Measurements from ENCODE around the gene FAM163A. TPM values are rescaled to one million over a fixed set of nuclear protein-coding genes. Genes with fewer than 3 reads are reported as not detected.

Gene FAM163A
- total RNA-seq, 1 experiment from 2014 or later: not detected

DNA sequence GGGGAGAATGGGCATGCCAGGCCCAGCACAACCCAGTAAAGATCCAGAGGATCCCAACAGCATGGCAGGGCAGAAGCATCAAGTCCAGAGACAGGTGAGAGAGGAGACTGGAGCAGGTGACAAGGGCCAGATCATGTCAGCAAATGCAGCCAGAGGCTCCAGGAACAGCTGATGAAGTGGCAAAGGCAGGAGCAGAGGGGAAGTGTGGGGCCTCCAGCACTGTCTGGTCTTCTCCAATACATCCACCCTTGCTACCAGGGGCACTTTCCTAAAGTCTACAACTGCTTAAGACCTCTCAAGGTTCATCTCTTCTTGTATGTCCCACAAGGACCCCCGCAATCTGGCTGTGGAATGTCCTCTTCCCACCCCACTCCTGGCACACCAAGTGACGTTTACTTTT, 17.4 kb downstream of the FAM163A start:
- no TSS peak for BruUV-seq (replicated peaks)
- Mint-ChIP-seq H3K4me1 (ENCODE audit: insufficient read depth, unreplicated experiment) (no peaks in the 10 kb centered on the region), H3K27ac (ENCODE audit: low read depth, unreplicated experiment) (no peak overlapping the region), H3K9me3 (ENCODE audit: unreplicated experiment) (no peaks in the 10 kb centered on the region), H3K27me3 (ENCODE audit: insufficient read depth, unreplicated experiment) (peaks cover 16% of the 10 kb centered on the region), H3K4me3 (ENCODE audit: unreplicated experiment) (no peak overlapping the region), H3K36me3 (ENCODE audit: insufficient read depth, unreplicated experiment) (no peaks in the 10 kb centered on the region)
- ChIA-PET POLR2A (interaction anchor here (0.6 kb wide), 1 partner anchor 41 kb away, joined by 3 read pairs; no protein-coding TSS in a partner anchor), CTCF (interaction anchor here (1.1 to 4.8 kb wide), 3 partner anchors 50 to 55 kb away, joined by 4 to 39 read pairs (median 25); no protein-coding TSS in a partner anchor)
- TF ChIP-seq, protein P1, sequence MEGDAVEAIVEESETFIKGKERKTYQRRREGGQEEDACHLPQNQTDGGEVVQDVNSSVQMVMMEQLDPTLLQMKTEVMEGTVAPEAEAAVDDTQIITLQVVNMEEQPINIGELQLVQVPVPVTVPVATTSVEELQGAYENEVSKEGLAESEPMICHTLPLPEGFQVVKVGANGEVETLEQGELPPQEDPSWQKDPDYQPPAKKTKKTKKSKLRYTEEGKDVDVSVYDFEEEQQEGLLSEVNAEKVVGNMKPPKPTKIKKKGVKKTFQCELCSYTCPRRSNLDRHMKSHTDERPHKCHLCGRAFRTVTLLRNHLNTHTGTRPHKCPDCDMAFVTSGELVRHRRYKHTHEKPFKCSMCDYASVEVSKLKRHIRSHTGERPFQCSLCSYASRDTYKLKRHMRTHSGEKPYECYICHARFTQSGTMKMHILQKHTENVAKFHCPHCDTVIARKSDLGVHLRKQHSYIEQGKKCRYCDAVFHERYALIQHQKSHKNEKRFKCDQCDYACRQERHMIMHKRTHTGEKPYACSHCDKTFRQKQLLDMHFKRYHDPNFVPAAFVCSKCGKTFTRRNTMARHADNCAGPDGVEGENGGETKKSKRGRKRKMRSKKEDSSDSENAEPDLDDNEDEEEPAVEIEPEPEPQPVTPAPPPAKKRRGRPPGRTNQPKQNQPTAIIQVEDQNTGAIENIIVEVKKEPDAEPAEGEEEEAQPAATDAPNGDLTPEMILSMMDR (IDR thresholded peaks at IDR 0.05; ENCODE audit: unreplicated experiment): no peak
- DNase-seq (ENCODE audit: unreplicated experiment): no peak
- intact Hi-C loops (cut with micrococcal nuclease): no loop called here

GRCh38 chr1:179761296-179761695, 18.2 kb downstream of the FAM163A start:
- POLR2A ChIA-PET: no interaction called here
- intact Hi-C loops (cut with micrococcal nuclease): no loop called here
- Mint-ChIP-seq H3K27me3 (ENCODE audit: insufficient read depth, unreplicated experiment) (peaks cover 16% of the 10 kb centered on the region), H3K27ac (ENCODE audit: low read depth, unreplicated experiment) (no peak overlapping the region), H3K4me3 (ENCODE audit: unreplicated experiment) (no peak overlapping the region), H3K4me1 (ENCODE audit: insufficient read depth, unreplicated experiment) (no peaks in the 10 kb centered on the region), H3K36me3 (ENCODE audit: insufficient read depth, unreplicated experiment) (no peaks in the 10 kb centered on the region), H3K9me3 (ENCODE audit: unreplicated experiment) (no peaks in the 10 kb centered on the region)
- CTCF ChIA-PET: interaction anchor here (0.6 to 4.8 kb wide), 7 partner anchors 35 to 303 kb away, joined by 3 to 39 read pairs (median 7); no protein-coding TSS in a partner anchor
- DNase-seq (ENCODE audit: unreplicated experiment): no peak
- BruUV-seq (replicated peaks): no TSS peak
- TF ChIP-seq, protein P1 (IDR thresholded peaks at IDR 0.05; ENCODE audit: unreplicated experiment): no peak

DNA sequence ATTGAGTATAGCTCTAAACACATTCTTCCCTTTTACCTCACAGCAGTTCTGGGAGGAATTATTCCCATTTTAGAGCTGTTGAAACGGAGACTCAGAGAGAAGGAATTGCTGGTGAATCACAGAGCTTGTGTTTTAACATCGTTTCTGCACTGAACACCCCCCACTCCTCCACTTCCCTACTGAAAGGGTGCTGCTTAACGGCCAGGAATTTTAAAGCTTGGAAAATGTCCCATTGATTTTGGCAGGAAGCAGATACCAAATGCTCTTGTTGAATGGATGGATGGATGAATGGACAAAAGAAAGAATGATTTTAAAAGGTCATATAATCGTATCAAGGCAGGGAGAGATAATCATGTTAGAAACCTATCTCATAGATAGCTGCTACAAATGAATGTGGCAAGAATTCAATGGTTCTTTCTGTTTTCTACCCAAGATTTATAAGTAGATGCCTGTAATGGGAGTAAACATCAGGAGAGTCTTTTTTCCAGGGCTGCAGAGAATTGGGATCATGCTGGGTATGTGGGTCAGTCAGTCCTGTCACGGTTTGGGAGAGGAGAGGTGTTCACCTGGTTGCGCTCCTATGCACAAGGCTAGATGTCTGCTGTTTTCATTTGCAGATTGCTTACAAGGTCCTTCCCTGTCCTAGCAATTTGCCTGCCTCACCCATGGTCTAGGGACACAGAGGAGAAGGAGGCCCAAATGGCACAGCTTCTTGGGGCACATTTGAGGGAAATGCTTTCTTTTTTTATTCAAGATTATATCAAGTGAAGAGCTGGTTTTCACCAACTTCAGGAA, 19.0 kb downstream of the FAM163A start:
- Mint-ChIP-seq H3K4me3 (ENCODE audit: unreplicated experiment) (no peak overlapping the region), H3K4me1 (ENCODE audit: insufficient read depth, unreplicated experiment) (no peaks in the 10 kb centered on the region), H3K27me3 (ENCODE audit: insufficient read depth, unreplicated experiment) (peaks cover 16% of the 10 kb centered on the region), H3K36me3 (ENCODE audit: insufficient read depth, unreplicated experiment) (no peaks in the 10 kb centered on the region), H3K9me3 (ENCODE audit: unreplicated experiment) (no peaks in the 10 kb centered on the region), H3K27ac (ENCODE audit: low read depth, unreplicated experiment) (no peak overlapping the region)
- CTCF ChIA-PET: interaction anchor here (0.6 to 4.8 kb wide), 12 partner anchors 9 to 374 kb away, joined by 3 to 39 read pairs (median 6); no protein-coding TSS in a partner anchor
- POLR2A ChIA-PET: interaction anchor here (0.7 to 1.3 kb wide), 2 partner anchors 10 to 834 kb away, joined by 3 read pairs; no protein-coding TSS in a partner anchor
- intact Hi-C loops (cut with micrococcal nuclease): no loop called here
- no TSS peak for BruUV-seq (replicated peaks)
- no peak for DNase-seq (ENCODE audit: unreplicated experiment)
- TF ChIP-seq, protein P1 (IDR thresholded peaks at IDR 0.05; ENCODE audit: unreplicated experiment): no peak

GRCh38 chr1:179767177-179767581, 24.1 kb downstream of the FAM163A start:
- DNase-seq (ENCODE audit: unreplicated experiment): no peak
- H3K36me3 Mint-ChIP-seq (ENCODE audit: insufficient read depth, unreplicated experiment): no peaks in the 10 kb centered on the region
- H3K4me1 Mint-ChIP-seq (ENCODE audit: insufficient read depth, unreplicated experiment): no peaks in the 10 kb centered on the region
- no TSS peak for BruUV-seq (replicated peaks)
- H3K27ac Mint-ChIP-seq (ENCODE audit: low read depth, unreplicated experiment): no peak overlapping the region
- intact Hi-C loops (cut with micrococcal nuclease): no loop called here
- ChIA-PET POLR2A (no interaction called here), CTCF (interaction anchor here (1.0 to 1.5 kb wide), 3 partner anchors 12 to 57 kb away, joined by 3 to 4 read pairs (median 3); no protein-coding TSS in a partner anchor)
- H3K27me3 Mint-ChIP-seq (ENCODE audit: insufficient read depth, unreplicated experiment): no peaks in the 10 kb centered on the region
- H3K4me3 Mint-ChIP-seq (ENCODE audit: unreplicated experiment): no peak overlapping the region
- TF ChIP-seq, protein P1 (IDR thresholded peaks at IDR 0.05; ENCODE audit: unreplicated experiment): no peak
- peaks cover 20% of the 10 kb centered on the region for H3K9me3 Mint-ChIP-seq (ENCODE audit: unreplicated experiment)

Measured in MCF 10A (cell line).